ENCODE results near the gene CASP10. TPM values are rescaled to one million over a fixed set of nuclear protein-coding genes. Genes with fewer than 3 reads are reported as not detected.

The CASP10 gene
- total and polyA plus RNA-seq, 2 of the 13 experiments (the other 11 are each of a cell fraction or from before 2014, with no cell fraction given) = 22.2 to 23.8 TPM

- H2AFZ ChIP-seq (ENCODE audit: low read length) = no peak overlapping the region
- TF ChIP-seq BRCA1 (CRISPR knock-in tag; IDR thresholded peaks at IDR 0.05) (no peak), REPIN1 (CRISPR knock-in tag; IDR thresholded peaks at IDR 0.05; ENCODE audit: borderline replicate concordance, low read depth) (no peak), SAP130 (CRISPR knock-in tag; IDR thresholded peaks at IDR 0.05; ENCODE audit: low read depth) (no peak)
- ChIA-PET CTCF (ENCODE audit: low intra/inter-chr PET ratio, low total read pairs) (no interaction called here), POLR2A (interaction anchor here (1.1 to 2.0 kb wide), 3 partner anchors 9 to 40 kb away, joined by 6 to 8 read pairs (median 7); partner anchors contain the start of gene CASP10)
- DNase-seq (ENCODE audit: low spot score) = no peak
- intact Hi-C loops (cut with micrococcal nuclease; ENCODE audit: unreplicated experiment) = no loop called here
- no peaks in the 10 kb centered on the region for H3K79me2 ChIP-seq (ENCODE audit: insufficient read depth, low read length)
- no peak overlapping the region for H3K4me3 ChIP-seq (replicated peaks in 1 of 3; ENCODE audit: insufficient read depth in 1 of 3, low read depth in 2 of 3, low read length in 3 of 3)
- peaks cover 22% of the 10 kb centered on the region for H3K4me1 ChIP-seq (ENCODE audit: insufficient read depth, low read length)
- ATAC-seq = peak; percentile 56
- no TSS peak for BruUV-seq (replicated peaks)
- in situ Hi-C loops (cut with HindIII; ENCODE audit: extremely low pct_ligation_motif_present, low pct_unique_long_range_greater_than_20kb) = no loop called here
- H3K27me3 ChIP-seq (ENCODE audit: control insufficient read depth in 1 of 2, insufficient read depth in 2 of 2, low read length in 2 of 2) = no peaks in the 10 kb centered on the region
- no peaks in the 10 kb centered on the region for H4K20me1 ChIP-seq (ENCODE audit: insufficient read depth, low read length)
- peak overlapping the region; percentile 17 for H3K27ac ChIP-seq (ENCODE audit: extremely low read length, insufficient read depth, low read length)
- no peaks in the 10 kb centered on the region for H3K9me3 ChIP-seq (ENCODE audit: low read length)
- 71% methylated on average over 8 of the region's 8 CpGs for WGBS (ENCODE audit: low lambda C conversion rate)
- peaks cover 7 to 14% of the 10 kb centered on the region in 2 experiments; a peak in 4 of 5 replicates for H3K36me3 ChIP-seq (replicated peaks in 1 of 2; ENCODE audit: control insufficient read depth in 1 of 2, insufficient read depth in 2 of 2, low read length in 2 of 2)
- peak overlapping the region; percentile 2; the same call in 1 of the 2 replicates for H3K4me2 ChIP-seq (ENCODE audit: low read depth, low read length)
- no peak overlapping the region for H3K9ac ChIP-seq (ENCODE audit: insufficient read depth, low read depth, low read length)
- no peak for FAIRE-seq
These were observed 40.4 kb downstream of the CASP10 start for GRCh38 chr2:201223089-201224073.

GRCh38 chr2:201228271-201228911 is 45.5 kb downstream of the CASP10 start:
- Histone ChIP-seq H3K9me3 (ENCODE audit: low read length) (no peaks in the 10 kb centered on the region), H3K4me2 (ENCODE audit: low read depth, low read length) (no peak overlapping the region), H3K27ac (ENCODE audit: extremely low read length, insufficient read depth, low read length) (no peak overlapping the region), H4K20me1 (ENCODE audit: insufficient read depth, low read length) (no peaks in the 10 kb centered on the region), H3K9ac (ENCODE audit: insufficient read depth, low read depth, low read length) (no peak overlapping the region), H3K36me3 (replicated peaks in 1 of 2; ENCODE audit: control insufficient read depth in 1 of 2, insufficient read depth in 2 of 2, low read length in 2 of 2) (no peaks in the 10 kb centered on the region), H3K79me2 (ENCODE audit: insufficient read depth, low read length) (peaks cover 2% of the 10 kb centered on the region), H3K27me3 (ENCODE audit: control insufficient read depth in 1 of 2, insufficient read depth in 2 of 2, low read length in 2 of 2) (no peaks in the 10 kb centered on the region; a peak in 1 of 5 replicates), H3K4me3 (replicated peaks in 1 of 3; ENCODE audit: insufficient read depth in 1 of 3, low read depth in 2 of 3, low read length in 3 of 3) (no peak overlapping the region), H2AFZ (ENCODE audit: low read length) (no peak overlapping the region), H3K4me1 (ENCODE audit: insufficient read depth, low read length) (peaks cover 18% of the 10 kb centered on the region)
- no TSS peak for BruUV-seq (replicated peaks)
- no peak for FAIRE-seq
- no peak for DNase-seq (ENCODE audit: low spot score)
- 87% methylated on average over 3 of the region's 3 CpGs for WGBS (ENCODE audit: low lambda C conversion rate)
- TF ChIP-seq ZNF629 (CRISPR knock-in tag; conservative IDR thresholded peaks at IDR 0.05) (peak; percentile 82), ZNF512 (CRISPR knock-in tag; IDR thresholded peaks at IDR 0.05) (no peak)
- ATAC-seq = no peak
- intact Hi-C loops (cut with micrococcal nuclease; ENCODE audit: unreplicated experiment) (no loop called here), in situ Hi-C loops (cut with HindIII; ENCODE audit: extremely low pct_ligation_motif_present, low pct_unique_long_range_greater_than_20kb) (no loop called here)
- POLR2A ChIA-PET = interaction anchor here (1.0 kb wide), 1 partner anchor 23 kb away, joined by 4 read pairs; no protein-coding TSS in a partner anchor
- CTCF ChIA-PET (ENCODE audit: low intra/inter-chr PET ratio, low total read pairs) = no interaction called here

Measured in HepG2 (cell line).